SK-N-MC (cell line): ENCODE data around the gene CELF3.

Experiments
- EZH2 ChIP-seq: fragments of 200-600 bp; sonication (generic); IDR thresholded peaks from one replicate; pipeline ENCODE4 v1.6.1; 2017; ENCODE audit warnings: antibody characterized with exemption
- FOXP2 ChIP-seq: optimal IDR thresholded peaks from 2 replicates; pipeline ENCODE3; 2011; ENCODE audit warnings: mild to moderate bottlenecking, moderate library complexity; ENCODE audit not compliant: insufficient read depth; ENCODE audit errors: extremely low read length, control extremely low read depth
- POLR2AphosphoS5 ChIP-seq: IDR thresholded peaks from 2 replicates; pipeline ENCODE4 v1.6.1; 2012; ENCODE audit warnings: mild to moderate bottlenecking, low read depth, low read length, borderline replicate concordance

GRCh38 chr1:151655371-151655770 lies 61.2 kb downstream of the CELF3 start:
- TF ChIP-seq POLR2AphosphoS5 (no peak), EZH2 (no peak), FOXP2 (no peak)
